NOMO-1 treated with dmso at 0.1 percent for 144 hours (cell line): Measurements from ENCODE around the gene H6PD.
"Not testable (repeated sequence)": the region's sequence is repeated elsewhere in the genome, so short reads cannot be mapped to it uniquely, and the experiment has no call there.

Experiments
- DNase-seq: peaks from one replicate; lab custom pipeline; 2025; ENCODE audit not compliant: unreplicated experiment; lab: John Stamatoyannopoulos, UW

The H6PD gene

GRCh38 chr1:9294910-9295636 lies 60.5 kb downstream of the H6PD start:
- no peak for DNase-seq

GRCh38 chr1:9295884-9296283 lies 61.3 kb downstream of the H6PD start:
- no peak for DNase-seq

GRCh38 chr1:9296850-9297249 lies 62.3 kb downstream of the H6PD start:
- no peak for DNase-seq

GRCh38 chr1:9297831-9298230 lies 63.3 kb downstream of the H6PD start:
- DNase-seq: no peak

- no peak for DNase-seq
Observed at GRCh38 chr1:9298282-9298681, 63.7 kb downstream of the H6PD start.

GRCh38 chr1:9299571-9300541 lies 65.3 kb downstream of the H6PD start:
- not testable (repeated sequence) for DNase-seq

GRCh38 chr1:9300573-9300972 lies 66.0 kb downstream of the H6PD start:
- no peak for DNase-seq

GRCh38 chr1:9302745-9303524 lies 68.4 kb downstream of the H6PD start:
- DNase-seq: no peak

- DNase-seq: no peak
Observed at GRCh38 chr1:9303916-9304315, 69.3 kb downstream of the H6PD start.

GRCh38 chr1:9305216-9305615 lies 70.6 kb downstream of the H6PD start:
- no peak for DNase-seq

GRCh38 chr1:9306006-9306405 lies 71.4 kb downstream of the H6PD start:
- no peak for DNase-seq

- DNase-seq: no peak
Observed at GRCh38 chr1:9307303-9307702, 72.7 kb downstream of the H6PD start.

- no peak for DNase-seq
Observed at GRCh38 chr1:9308236-9308785, 73.7 kb downstream of the H6PD start.

GRCh38 chr1:9309080-9309479 lies 74.5 kb downstream of the H6PD start:
- DNase-seq: no peak

GRCh38 chr1:9309991-9310390 lies 75.4 kb downstream of the H6PD start:
- DNase-seq: no peak

GRCh38 chr1:9311029-9311428 lies 76.5 kb downstream of the H6PD start:
- DNase-seq: no peak

GRCh38 chr1:9311479-9311878 lies 76.9 kb downstream of the H6PD start:
- DNase-seq: no peak

GRCh38 chr1:9312168-9312720 lies 77.7 kb downstream of the H6PD start:
- no peak for DNase-seq

- DNase-seq: no peak
Observed at GRCh38 chr1:9313576-9313975, 79.0 kb downstream of the H6PD start.

GRCh38 chr1:9314111-9314510 lies 79.5 kb downstream of the H6PD start:
- no peak for DNase-seq
